Thymus (tissue), 11 donors: ENCODE data around the gene ASF1B. TPM values are rescaled to one million over a fixed set of nuclear protein-coding genes. Genes with fewer than 3 reads are reported as not detected.

ENCODE experiments used
- DNase-seq, 9 donors: peaks; one replicate each; pipeline ENCODE4 v3.0.0-alpha.2; 2013; ENCODE audit warnings: low spot score in 9 of 9, low read depth in 6 of 9, missing footprints in 1 of 9
- H3K27ac ChIP-seq, 2 donors: one replicate each; pipeline ENCODE4 v1.5.1; 2013; ENCODE audit warnings: control low read depth in 1 of 2, low read depth in 1 of 2, low read length in 1 of 2, mild to moderate bottlenecking in 1 of 2, moderate library complexity in 1 of 2
- H3K27me3 ChIP-seq, 2 donors: one replicate each; pipeline ENCODE4 v1.5.1; 2013; ENCODE audit warnings: low read length in 1 of 2; ENCODE audit not compliant: control insufficient read depth in 2 of 2, insufficient read depth in 1 of 2
- H3K36me3 ChIP-seq, 2 donors: one replicate each; pipeline ENCODE4 v1.5.1; 2013; ENCODE audit warnings: low read length in 1 of 2, mild to moderate bottlenecking in 1 of 2, moderate library complexity in 1 of 2; ENCODE audit not compliant: control insufficient read depth in 2 of 2, insufficient read depth in 2 of 2
- H3K4me1 ChIP-seq, 2 donors: one replicate each; pipeline ENCODE4 v1.5.1; 2013; ENCODE audit warnings: low read length in 2 of 2; ENCODE audit not compliant: control insufficient read depth in 2 of 2, insufficient read depth in 2 of 2
- H3K4me3 ChIP-seq, 2 donors: one replicate each; pipeline ENCODE4 v1.5.1; 2013; ENCODE audit warnings: low read length in 2 of 2, control low read depth in 1 of 2, mild to moderate bottlenecking in 1 of 2
- H3K9me3 ChIP-seq, 2 donors: one replicate each; pipeline ENCODE4 v1.5.1; 2013; ENCODE audit warnings: low read length in 1 of 2, mild to moderate bottlenecking in 1 of 2; ENCODE audit not compliant: control insufficient read depth in 2 of 2, insufficient read depth in 1 of 2
- WGBS: extraction: QIAGEN DNeasy Blood & Tissue Kit; methylation state at CpG from one replicate; pipeline ENCODE4 v1.1.7; 2013; 5-methylcytosine and 5-hydroxymethylcytosine counted together
- polyA plus RNA-seq: library from polyadenylated mRNA; stranded (reverse); fragments of 200-250 nt; gene quantifications from one replicate; pipeline ENCODE4 v1.2.3, GENCODE V29; 2013
- total RNA-seq: library from RNA; stranded (reverse); fragments of 120-200 nt; gene quantifications from one replicate; pipeline ENCODE4 v1.2.4, GENCODE V29; 2013
- donor health status: healthy.

The ASF1B gene
- total and polyA plus RNA-seq, 2 donors: 2.9 to 36.1 TPM

DNA sequence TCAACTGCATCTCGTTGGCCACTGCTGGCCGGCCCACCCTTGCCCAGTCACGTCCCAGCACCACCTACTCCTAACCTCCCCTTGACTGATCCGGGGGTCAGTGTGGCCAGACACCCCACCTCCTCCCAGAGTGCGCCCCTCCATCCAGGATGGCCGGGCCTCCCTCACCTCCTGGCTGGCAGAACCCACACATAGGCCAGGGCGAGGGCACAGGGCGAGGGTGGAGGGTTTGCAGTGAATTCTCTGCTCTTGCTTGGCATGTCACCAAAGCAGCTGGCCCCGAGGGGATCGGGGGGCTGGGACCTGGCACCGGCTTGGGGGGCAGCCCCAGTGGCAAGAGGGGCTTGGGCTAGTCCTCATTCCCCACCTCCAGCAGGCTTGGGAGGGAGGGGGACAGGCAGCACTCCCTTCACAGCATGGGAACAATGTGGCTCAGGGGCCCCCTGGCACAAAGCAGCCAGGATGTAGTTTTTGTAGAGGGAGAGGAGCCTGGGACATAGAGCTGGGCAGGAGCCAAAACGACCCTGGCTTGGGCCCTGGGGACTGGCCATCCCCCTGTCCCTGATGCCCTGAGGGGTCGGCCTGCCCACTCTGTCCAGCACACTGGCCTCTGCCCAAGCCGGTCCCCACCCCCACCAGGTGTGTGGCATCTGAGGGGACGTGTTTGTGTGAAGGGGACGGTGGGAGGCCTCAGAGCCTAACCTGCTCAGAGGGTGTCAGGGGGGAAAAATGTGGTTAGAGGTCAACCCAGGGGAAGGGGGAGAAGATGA, 28.5 kb upstream of the ASF1B start:
- Histone ChIP-seq H3K27me3 (no peaks in the 10 kb centered on the region), H3K36me3 (peaks cover 18 to 30% of the 10 kb centered on the region in 2 donors), H3K4me3 (no peak overlapping the region), H3K4me1 (peaks cover 7 to 30% of the 10 kb centered on the region in 2 donors), H3K9me3 (no peaks in the 10 kb centered on the region), H3K27ac (no peak overlapping the region)
- no peak for DNase-seq
- 92% methylated on average over 16 of the region's 16 CpGs for WGBS

DNA sequence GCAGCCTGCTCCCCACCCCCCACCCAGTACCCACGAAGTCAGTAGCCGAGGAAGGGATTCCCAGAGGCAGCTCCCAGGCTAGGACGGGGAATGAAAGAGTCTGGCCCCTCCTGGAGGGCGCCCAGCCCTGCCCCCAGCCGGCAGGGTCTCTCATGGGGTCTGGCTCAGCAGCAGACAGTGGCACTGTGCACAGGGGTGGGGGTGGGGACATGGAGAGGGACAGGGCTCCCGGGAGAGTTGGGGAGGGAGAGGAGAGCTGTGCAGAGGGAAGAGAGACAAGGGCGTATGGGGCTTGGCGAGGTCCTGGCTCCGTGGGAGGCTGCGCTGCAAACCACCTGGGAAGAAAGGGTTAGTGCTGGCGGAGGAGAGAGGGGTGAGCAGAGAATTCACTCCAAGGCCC, 27.7 kb upstream of the ASF1B start:
- Histone ChIP-seq H3K4me3 (no peak overlapping the region), H3K36me3 (peaks cover 23 to 31% of the 10 kb centered on the region in 2 donors), H3K4me1 (peaks cover 7 to 30% of the 10 kb centered on the region in 2 donors), H3K9me3 (no peaks in the 10 kb centered on the region), H3K27me3 (no peaks in the 10 kb centered on the region), H3K27ac (no peak overlapping the region)
- WGBS: 94% methylated on average over 11 of the region's 11 CpGs
- DNase-seq: no peak

DNA sequence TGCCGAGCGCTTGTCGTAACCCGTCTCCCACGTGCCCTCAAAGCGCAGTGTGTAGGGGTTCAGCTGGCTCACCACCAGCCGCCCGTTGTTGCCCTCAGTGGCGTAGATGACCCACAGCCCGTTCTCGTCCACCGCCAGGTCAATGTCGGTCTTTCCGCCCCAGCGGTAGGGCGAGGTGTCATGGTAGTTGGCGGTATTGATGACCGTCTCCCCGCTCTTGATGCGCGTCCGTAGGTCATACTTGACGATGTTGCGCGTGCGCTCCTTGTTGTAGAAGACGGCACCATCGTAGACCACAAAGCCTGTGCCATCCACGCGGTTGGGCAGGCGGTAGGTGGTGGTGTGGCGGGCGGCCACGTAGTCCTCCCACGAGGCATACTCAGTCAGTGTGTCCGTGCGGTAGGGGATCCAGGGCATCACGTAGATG, 26.5 kb upstream of the ASF1B start:
- H3K4me3 ChIP-seq: no peak overlapping the region
- WGBS: 98% methylated on average over 38 of the region's 38 CpGs
- no peaks in the 10 kb centered on the region for H3K9me3 ChIP-seq
- H3K27ac ChIP-seq: no peak overlapping the region
- DNase-seq: no peak
- peaks cover 7 to 23% of the 10 kb centered on the region in 2 donors for H3K4me1 ChIP-seq
- peaks cover 35% of the 10 kb centered on the region in 2 donors for H3K36me3 ChIP-seq
- no peaks in the 10 kb centered on the region for H3K27me3 ChIP-seq

DNA sequence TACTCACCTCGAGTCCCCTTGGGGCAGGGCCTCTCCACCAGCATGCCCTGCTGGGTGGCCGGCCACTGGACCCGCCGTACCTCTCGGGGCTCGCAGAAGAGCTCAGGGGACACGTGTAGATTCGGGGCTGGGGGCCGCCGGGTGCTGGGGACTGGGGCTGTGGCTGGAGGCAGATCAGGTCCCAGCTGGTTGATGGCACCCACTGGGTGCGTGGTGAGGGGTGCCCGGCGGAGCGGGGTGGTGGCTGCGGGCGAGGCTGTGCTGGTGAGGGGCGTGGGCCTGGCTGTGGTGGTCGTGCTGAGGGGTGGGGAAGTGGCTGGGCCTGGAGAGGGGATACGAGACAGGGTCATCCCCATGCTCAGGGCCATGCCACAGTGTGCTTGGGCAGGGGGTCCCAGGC, 24.9 kb upstream of the ASF1B start:
- Histone ChIP-seq H3K9me3 (no peaks in the 10 kb centered on the region), H3K4me3 (no peak overlapping the region), H3K27me3 (no peaks in the 10 kb centered on the region), H3K27ac (no peak overlapping the region), H3K36me3 (peaks cover 49 to 51% of the 10 kb centered on the region in 2 donors), H3K4me1 (peaks cover 3 to 7% of the 10 kb centered on the region in 2 donors)
- 95% methylated on average over 19 of the region's 19 CpGs for WGBS
- no peak for DNase-seq

- DNase-seq: no peak
- Histone ChIP-seq H3K4me1 (no peaks in the 10 kb centered on the region), H3K9me3 (no peaks in the 10 kb centered on the region), H3K27me3 (no peaks in the 10 kb centered on the region), H3K36me3 (peaks cover 61 to 63% of the 10 kb centered on the region in 2 donors), H3K4me3 (no peak overlapping the region), H3K27ac (no peak overlapping the region)
- 98% methylated on average over 25 of the region's 25 CpGs for WGBS
These were observed 23.8 kb upstream of the ASF1B start for GRCh38 chr19:14160017-14160703.

DNA sequence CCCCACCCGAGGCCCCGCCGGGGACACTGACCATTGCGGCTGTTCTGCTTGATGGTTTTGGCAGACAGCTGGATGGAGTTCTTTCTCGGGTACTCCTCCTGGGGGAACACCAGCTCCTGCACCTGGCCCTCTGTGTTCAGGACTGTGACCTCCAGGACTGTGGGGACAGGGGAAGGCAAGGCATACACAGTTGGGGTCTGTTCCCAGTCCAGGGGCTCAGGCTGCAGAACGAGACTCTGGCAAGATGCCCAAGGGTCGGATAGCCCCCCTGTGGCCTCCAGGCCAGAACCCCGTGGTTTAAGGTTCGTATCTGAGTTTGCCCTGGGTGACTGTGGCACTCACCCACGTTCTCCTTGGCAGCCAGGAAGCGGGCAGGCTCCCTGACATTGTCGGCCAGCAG, 22.7 kb upstream of the ASF1B start:
- H3K27me3 ChIP-seq: no peaks in the 10 kb centered on the region
- no peak for DNase-seq
- H3K4me1 ChIP-seq: no peaks in the 10 kb centered on the region
- H3K36me3 ChIP-seq: peaks cover 67 to 68% of the 10 kb centered on the region in 2 donors
- WGBS: 93% methylated on average over 12 of the region's 12 CpGs
- H3K9me3 ChIP-seq: no peaks in the 10 kb centered on the region
- no peak overlapping the region for H3K4me3 ChIP-seq
- no peak overlapping the region for H3K27ac ChIP-seq

DNA sequence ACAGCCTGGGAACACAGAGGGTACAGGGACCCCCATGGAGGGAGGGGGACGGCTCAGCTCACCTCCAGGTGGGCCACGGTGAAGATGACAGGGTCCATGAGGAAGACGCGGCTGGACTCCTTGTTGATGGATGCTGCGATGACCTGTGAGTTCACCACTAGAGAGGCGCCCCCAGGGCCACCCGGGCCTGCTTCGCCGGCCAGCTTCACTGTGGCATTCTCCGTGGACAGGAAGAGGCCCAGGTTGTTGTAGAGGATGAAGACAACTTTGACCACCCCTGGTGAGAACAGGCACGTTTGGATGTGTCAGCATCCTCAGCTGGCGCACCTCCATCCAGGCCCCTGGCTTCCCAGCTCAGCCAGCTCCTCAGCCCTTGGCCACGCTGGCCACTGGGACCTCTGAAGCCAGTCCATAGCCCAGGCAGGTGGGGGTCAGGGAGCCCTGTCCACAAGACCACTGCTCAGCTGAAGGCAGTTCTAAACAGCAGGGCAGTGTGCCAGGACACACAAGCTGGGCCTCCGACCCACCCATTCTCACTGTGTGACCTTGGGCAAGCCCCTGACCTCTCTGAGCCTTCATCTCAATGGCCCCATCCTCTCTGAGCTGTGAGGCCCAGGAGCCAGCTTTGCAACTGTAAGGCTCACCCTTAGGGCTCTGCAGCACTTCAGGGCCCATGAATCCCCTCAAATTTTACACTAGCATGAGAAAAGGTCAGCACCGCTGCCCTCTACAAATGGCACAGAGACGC, 22.1 kb upstream of the ASF1B start:
- H3K27me3 ChIP-seq: no peaks in the 10 kb centered on the region

DNA sequence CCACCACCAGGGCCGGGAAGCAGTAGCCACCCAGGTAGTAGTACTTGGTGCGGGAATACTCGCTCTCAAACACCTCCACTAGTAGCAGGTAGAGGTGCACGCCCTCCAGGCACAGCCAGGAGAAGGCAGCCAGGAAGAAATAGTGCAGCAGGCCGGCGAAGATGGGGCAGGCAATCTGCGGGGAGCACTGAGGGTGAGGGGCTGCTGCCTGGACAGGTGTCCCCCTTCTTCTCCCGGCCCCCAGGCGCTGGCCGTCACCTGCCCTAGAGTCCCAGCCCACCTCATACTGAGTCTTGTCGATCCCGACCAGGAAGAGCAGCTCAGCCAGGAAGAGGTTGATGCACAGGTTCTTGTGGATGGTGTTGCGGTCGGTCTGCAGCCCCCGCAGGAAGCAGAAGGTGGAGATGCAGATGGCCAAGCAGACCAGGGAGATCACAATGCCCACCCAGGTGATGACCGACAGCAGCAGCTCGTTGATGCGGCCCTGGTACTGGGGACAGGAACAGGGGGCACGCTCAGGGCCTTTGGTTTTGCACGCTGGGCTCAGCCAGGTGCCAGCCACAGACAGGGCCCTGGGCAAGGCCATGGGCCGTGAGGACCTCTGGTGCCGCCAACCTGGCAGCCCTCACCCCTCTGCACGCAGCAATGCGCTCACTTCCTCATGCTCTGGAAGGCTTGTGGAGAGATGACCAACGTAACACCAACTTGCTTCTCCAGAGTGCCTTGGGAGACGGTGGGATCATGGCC, 20.8 kb upstream of the ASF1B start:
- no peaks in the 10 kb centered on the region for H3K4me1 ChIP-seq
- H3K36me3 ChIP-seq: peaks cover 68 to 72% of the 10 kb centered on the region in 2 donors
- H3K4me3 ChIP-seq: no peak overlapping the region
- no peak overlapping the region for H3K27ac ChIP-seq
- H3K27me3 ChIP-seq: no peaks in the 10 kb centered on the region
- 97% methylated on average over 26 of the region's 26 CpGs for WGBS
- H3K9me3 ChIP-seq: no peaks in the 10 kb centered on the region
- no peak for DNase-seq

More for the DNA sequence above, 22.1 kb upstream of the ASF1B start:
- H3K27ac ChIP-seq: no peak overlapping the region
- no peaks in the 10 kb centered on the region for H3K4me1 ChIP-seq
- WGBS: 96% methylated on average over 16 of the region's 16 CpGs
- no peaks in the 10 kb centered on the region for H3K9me3 ChIP-seq
- no peak for DNase-seq
- H3K36me3 ChIP-seq: peaks cover 69 to 71% of the 10 kb centered on the region in 2 donors
- H3K4me3 ChIP-seq: no peak overlapping the region
